NCI-H446 treated with DMSO at 0.1 percent for 48 hours (cell line): Measurements from ENCODE around the gene P2RY14.

Source experiments
- DNase-seq: peaks from one replicate; lab custom pipeline; 2025; lab: John Stamatoyannopoulos, UW

P2RY14 gene

GRCh38 chr3:151214459-151214858 is 63.9 kb downstream of the P2RY14 start:
- DNase-seq, result no peak

- DNase-seq, result no peak
These were observed 64.5 kb downstream of the P2RY14 start for GRCh38 chr3:151213881-151214280.

- DNase-seq, result no peak
These were observed 65.2 kb downstream of the P2RY14 start for GRCh38 chr3:151213151-151213550.

DNA sequence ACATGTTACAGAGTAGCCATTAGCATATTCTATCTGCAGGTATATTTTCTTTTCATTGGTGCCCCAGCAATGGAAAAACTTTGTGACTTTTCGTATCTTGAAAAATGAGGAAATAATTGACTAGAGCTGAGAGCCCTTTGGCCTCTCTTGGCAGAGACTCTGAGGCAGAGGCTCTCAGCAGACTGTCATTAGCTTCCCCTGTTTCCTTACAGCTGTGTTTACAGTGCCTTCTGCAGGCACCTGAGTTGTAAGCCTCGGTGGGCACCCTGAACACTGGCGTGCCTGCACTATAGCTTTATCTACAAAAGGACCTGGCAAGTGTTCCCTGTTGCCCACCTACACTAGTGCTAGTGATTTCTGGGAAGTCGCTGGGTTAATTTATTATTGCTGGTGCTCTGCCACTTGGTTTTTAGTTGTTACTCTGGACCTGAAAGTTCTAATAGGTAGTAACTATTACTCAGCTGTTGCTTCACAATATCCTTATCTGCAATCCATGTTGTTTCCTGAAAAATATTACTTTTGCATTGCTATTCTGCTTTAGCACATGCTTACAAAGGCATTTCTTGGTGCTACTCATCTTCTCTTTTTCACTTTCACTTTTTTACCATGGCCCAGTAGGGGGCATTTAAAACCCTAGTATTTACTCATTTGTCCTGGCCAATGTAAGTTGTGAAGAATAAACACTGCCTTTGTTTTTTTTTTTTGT is 67.5 kb downstream of the P2RY14 start:
- no peak for DNase-seq

DNA sequence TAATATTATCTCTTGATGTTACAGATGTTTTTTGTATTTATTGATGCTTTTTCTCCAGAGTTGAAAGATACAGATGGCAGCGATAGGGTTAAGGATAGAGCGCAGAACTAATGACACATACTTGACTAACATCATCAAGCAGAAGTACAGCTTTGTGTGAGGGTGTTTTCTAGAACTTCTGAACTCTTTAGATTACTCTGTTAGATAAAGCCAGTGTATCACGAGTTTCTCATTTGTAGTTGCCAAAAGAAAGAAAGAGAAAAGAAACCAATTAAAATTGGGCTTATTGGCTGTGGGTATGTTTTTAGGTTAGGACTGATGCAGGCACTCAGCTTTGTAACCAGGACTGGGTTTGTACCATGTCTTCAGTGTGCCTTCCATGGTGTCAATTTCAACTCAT is 68.7 kb downstream of the P2RY14 start:
- DNase-seq, result no peak

GRCh38 chr3:151206201-151206600 is 72.1 kb downstream of the P2RY14 start:
- no peak for DNase-seq

- no peak for DNase-seq
These were observed 72.9 kb downstream of the P2RY14 start for GRCh38 chr3:151205482-151205881.

DNA sequence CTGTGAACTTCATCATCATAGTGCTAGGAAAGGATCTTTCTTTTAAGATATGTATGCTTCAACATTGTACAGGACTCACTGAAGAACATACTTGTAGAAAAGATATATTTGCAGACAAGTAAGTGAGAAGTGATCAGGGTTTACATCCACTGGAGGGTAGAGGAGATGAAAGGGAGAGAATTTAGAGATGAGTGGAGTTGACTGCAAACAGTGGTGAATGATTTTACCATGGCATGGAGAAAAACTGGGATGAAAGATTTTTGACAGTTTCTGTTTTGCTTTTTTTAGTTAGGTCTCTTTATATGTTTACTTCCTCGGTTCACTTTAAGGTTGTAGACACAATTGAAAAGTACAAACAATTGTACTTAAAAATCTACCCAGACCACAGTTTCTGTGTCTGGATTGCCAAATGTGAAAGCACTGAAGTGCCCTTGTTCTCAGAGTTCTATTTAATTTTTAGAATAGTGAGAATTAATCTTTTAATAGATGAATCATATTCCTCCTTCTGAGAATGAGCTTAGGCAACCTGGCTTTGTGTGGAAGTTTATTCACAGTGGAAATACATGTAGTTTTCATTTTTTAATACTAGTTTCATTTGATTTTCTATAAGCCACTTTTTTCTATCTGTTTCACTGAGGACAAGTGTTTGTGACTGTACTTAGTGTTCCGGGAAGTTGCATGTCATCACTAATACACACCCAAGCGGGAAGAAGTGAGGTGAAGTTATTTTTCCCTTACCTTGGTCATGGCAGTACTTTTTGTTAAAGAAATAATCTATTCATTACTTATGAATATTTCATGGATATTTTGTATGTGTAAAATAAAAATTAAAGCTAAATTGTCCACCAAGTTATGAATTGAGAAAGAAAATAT is 73.6 kb downstream of the P2RY14 start:
- no peak for DNase-seq

- no peak for DNase-seq
These were observed 75.3 kb downstream of the P2RY14 start, which contains the start of gene GPR171 for GRCh38 chr3:151203051-151203420. Gene GPR171 (minus strand): TSS chr3:151203216. CDS start chr3:151199386, 3,830 bp downstream.

DNA sequence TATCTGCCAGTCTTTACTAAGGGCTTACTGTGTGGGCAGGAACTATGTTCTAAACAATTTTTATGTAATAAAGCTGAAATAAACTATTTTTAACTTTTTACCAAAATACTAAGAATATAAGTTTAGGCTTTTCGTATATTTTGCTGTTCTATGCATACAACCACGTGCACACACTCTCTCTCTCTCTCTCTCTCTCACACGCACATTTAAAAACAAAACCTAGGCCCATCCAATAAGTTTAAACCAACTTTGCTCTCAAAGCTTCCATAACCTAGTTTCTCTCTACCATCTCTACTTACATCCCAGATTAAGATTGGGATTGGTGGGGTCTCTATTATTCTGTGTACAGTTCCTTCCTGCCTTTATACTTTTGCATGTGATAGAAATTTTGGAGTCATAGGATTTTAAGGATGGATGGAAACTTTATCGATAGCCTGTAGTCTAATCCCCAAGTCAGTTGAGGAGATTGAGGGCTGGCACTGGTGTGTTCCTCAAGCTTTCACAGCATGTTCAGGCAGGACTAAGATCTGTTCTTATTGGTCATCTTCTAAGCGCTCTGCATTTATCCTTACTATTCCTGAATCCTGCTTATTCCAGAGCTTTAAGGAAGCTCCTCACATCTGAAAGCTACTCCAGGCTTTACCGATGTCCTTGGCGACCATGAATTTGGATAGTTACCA is 77.2 kb downstream of the P2RY14 start:
- DNase-seq, result no peak

- DNase-seq, result no peak
These were observed 77.8 kb downstream of the P2RY14 start for GRCh38 chr3:151200586-151200985.

GRCh38 chr3:151199554-151200438 is 78.5 kb downstream of the P2RY14 start:
- no peak for DNase-seq

- no peak for DNase-seq
These were observed 79.5 kb downstream of the P2RY14 start for GRCh38 chr3:151198849-151199248.

DNA sequence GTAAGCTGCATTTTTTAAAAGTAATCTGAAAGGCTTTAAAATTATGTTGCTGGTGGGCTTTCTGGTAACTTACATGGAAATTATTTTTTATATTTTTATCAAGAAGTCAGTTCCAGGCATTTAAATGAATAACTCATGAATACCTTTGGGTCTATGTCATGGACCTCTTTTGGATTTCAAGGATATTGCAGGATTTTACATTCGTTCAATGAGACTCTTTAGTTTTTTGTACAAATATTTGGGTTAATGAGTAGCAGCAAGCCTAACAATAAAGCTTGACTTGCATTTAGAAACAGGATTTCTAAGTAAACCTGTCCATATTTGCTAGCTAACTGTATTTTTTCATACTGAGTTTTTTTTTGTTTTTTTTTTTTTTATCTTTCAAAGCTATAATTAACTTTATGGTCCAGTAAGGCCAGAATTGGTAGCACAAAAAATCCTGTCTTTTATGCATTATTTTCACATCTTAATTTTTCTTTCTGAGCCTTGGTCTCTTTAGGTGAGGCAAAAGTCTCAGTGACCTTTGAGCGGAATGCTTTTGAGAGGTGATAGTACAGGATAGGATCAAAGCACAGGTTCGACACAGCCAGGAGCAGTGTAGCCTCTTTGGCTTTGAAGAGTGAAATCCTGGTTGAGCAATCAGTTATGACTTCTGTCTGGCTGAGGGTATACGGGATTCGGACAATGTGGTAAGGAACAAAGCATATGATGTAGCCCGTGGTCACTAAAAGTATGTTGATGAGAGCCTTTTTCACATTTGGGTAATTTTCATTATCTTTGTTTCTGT is 80.2 kb downstream of the P2RY14 start:
- DNase-seq, result no peak

GRCh38 chr3:151197228-151197627 is 81.1 kb downstream of the P2RY14 start:
- no peak for DNase-seq

GRCh38 chr3:151196434-151196833 is 81.9 kb downstream of the P2RY14 start:
- no peak for DNase-seq

DNA sequence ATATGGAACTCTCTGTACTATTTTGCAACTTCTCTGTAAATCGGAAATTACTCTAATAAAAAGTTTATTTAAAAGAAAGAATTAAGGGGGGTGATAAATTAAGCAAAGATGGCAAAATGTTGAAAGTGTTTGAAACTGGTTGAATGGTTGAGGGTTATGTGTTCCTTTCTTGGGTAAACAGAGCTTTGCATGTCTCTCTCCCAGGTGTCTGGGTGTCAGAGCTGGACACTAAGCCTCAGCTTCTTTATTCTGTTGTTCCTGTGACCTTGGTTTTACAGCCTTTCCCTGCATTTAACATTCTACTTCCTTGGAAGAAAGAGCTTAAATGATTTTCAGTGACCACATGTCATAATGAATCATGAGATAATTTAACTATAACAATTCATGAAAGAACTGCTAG is 82.5 kb downstream of the P2RY14 start:
- no peak for DNase-seq

DNA sequence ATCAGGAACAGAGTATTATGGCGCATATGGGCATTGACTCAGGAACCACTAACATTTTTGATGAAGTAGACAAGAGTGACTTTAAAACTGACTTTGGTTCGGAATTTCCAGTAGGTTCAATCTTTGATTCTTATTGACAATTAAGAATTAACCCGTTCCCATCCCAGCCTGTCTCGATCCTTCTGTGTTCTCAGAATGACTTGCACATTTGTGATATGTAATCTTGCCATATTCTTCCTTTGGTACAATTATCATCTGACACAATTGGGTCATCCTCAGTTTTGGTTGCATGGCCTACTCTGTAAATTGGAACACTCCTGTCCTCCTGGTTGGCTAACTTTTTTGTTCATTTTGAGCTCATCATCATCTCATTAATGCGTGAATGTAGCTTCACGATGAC is 85.8 kb downstream of the P2RY14 start:
- no peak for DNase-seq

GRCh38 chr3:151191095-151191494 is 87.2 kb downstream of the P2RY14 start:
- no peak for DNase-seq

DNA sequence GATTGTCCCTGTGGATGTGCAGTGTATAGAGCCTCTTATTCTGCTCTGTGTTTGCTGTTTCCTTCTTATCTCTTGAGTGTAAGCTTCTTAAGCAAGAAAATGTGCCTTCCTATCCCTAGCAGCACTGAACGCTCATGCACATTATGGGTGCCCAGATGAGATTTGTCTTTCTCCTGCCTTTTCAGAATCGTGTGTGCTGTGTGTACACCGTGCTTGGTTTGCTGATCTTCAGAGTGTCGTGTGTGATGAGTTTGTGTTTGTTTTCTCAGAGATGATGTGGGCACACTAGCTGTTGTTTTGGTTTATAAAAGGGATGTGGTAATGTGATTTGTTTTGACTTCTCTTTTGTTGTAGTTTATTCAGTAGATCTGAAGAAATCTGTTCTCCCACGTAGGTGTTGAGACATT is 95.1 kb downstream of the P2RY14 start:
- no peak for DNase-seq
